ENCODE measurements around the gene CFTR.
"Not testable (repeated sequence)": the region's sequence is repeated elsewhere in the genome, so short reads cannot be mapped to it uniquely, and the experiment has no call there.

Gene CFTR

GRCh38 chr7:117688126-117688525, 208.3 kb downstream of the CFTR start:
- DNase-seq (ENCODE audit: low spot score): no peak

- no peak for DNase-seq (ENCODE audit: low spot score)
These were observed 209.6 kb downstream of the CFTR start for GRCh38 chr7:117689406-117689805.

GRCh38 chr7:117690147-117690546, 210.3 kb downstream of the CFTR start:
- no peak for DNase-seq (ENCODE audit: low spot score)

GRCh38 chr7:117692338-117692737, 212.5 kb downstream of the CFTR start:
- no peak for DNase-seq (ENCODE audit: low spot score)

GRCh38 chr7:117698018-117698417, 218.2 kb downstream of the CFTR start:
- no peak for DNase-seq (ENCODE audit: low spot score)

- no peak for DNase-seq (ENCODE audit: low spot score)
These were observed 224.2 kb downstream of the CFTR start for GRCh38 chr7:117704063-117704462.

- DNase-seq (ENCODE audit: low spot score): no peak
These were observed 225.8 kb downstream of the CFTR start for GRCh38 chr7:117705630-117706029.

- DNase-seq (ENCODE audit: low spot score): no peak
These were observed 226.4 kb downstream of the CFTR start for GRCh38 chr7:117706210-117706609.

GRCh38 chr7:117707080-117707479, 227.3 kb downstream of the CFTR start:
- no peak for DNase-seq (ENCODE audit: low spot score)

GRCh38 chr7:117708173-117708572, 228.3 kb downstream of the CFTR start:
- not testable (repeated sequence) for DNase-seq (ENCODE audit: low spot score)

- no peak for DNase-seq (ENCODE audit: low spot score)
These were observed 231.7 kb downstream of the CFTR start for GRCh38 chr7:117711556-117711955.

GRCh38 chr7:117715784-117716445, 236.1 kb downstream of the CFTR start:
- peak; percentile 93 for DNase-seq (ENCODE audit: low spot score)

GRCh38 chr7:117716707-117717299, 237.0 kb downstream of the CFTR start:
- no peak for DNase-seq (ENCODE audit: low spot score)

- no peak for DNase-seq (ENCODE audit: low spot score)
These were observed 237.5 kb downstream of the CFTR start for GRCh38 chr7:117717357-117717756.
